Lower leg skin (tissue), 3 donors: ENCODE measurements around the gene GPAM.

Experiments
- POLR2A ChIP-seq, 2 donors: fragments of 450-650 bp; IDR thresholded peaks; one replicate each; pipeline ENCODE4 v1.6.1; 2016 to 2017; ENCODE audit warnings: antibody characterized with exemption in 2 of 2, mild to moderate bottlenecking in 1 of 2, moderate library complexity in 1 of 2
- TF ChIP-seq, protein P1 (sequence below), 3 donors: fragments of 450-650 bp; IDR thresholded peaks; one replicate each; pipeline ENCODE4 v1.5.1; 2016; ENCODE audit warnings: antibody characterized with exemption in 3 of 3, mild to moderate bottlenecking in 3 of 3, moderate library complexity in 2 of 3

DNA sequence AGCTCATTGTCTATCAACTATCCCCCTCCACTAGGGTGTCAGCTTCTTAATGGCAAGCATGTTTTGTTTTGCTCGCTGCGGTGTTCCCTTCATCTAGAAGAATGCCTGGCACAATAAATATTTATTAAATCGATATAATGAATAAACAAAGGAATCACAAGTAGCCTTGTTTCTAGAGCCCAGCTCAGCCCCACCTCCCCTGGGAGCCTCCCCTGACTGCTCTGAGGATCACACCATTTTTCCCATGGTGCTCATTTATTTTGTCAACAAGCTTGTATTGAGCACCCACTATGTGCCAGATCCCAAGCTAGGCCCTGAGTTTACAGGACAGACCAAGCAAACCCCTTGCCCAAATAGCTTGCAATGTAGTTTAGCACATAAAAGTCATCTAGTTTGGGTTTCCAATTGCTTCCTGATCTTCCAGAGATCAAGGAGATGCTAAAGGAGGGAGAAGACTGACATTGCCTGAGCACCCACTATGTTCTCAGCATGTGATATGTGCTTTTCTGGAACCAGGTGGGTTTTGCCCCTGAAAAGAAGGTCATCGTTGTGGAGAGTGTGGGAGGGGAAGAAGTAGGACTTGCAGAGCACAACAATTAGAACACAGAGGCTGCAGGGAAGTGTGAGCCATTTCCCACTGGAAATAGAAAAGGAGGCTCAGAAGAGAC lies 42.3 kb upstream of the GPAM start:
- TF ChIP-seq POLR2A (IDR thresholded peaks at IDR 0.05) = no peak
- TF ChIP-seq, protein P1, sequence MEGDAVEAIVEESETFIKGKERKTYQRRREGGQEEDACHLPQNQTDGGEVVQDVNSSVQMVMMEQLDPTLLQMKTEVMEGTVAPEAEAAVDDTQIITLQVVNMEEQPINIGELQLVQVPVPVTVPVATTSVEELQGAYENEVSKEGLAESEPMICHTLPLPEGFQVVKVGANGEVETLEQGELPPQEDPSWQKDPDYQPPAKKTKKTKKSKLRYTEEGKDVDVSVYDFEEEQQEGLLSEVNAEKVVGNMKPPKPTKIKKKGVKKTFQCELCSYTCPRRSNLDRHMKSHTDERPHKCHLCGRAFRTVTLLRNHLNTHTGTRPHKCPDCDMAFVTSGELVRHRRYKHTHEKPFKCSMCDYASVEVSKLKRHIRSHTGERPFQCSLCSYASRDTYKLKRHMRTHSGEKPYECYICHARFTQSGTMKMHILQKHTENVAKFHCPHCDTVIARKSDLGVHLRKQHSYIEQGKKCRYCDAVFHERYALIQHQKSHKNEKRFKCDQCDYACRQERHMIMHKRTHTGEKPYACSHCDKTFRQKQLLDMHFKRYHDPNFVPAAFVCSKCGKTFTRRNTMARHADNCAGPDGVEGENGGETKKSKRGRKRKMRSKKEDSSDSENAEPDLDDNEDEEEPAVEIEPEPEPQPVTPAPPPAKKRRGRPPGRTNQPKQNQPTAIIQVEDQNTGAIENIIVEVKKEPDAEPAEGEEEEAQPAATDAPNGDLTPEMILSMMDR (IDR thresholded peaks at IDR 0.05) = no peak
